GM18907 (cell line): ENCODE results near the gene PPIL6.

Experiments used
- ATAC-seq: cut with Tn5 transposase; IDR thresholded peaks from one replicate; pipeline ENCODE4 v1.9.1; 2021; ENCODE audit warnings: mild to moderate bottlenecking, moderate library complexity; ENCODE audit not compliant: unreplicated experiment

The PPIL6 gene

GRCh38 chr6:109440331-109441068 is at the start of gene PPIL6, which contains the start of gene SMPD2:
PPIL6 (minus strand) TSS chr6:109440628; CDS start chr6:109440590, 38 bp downstream.
SMPD2 (plus strand) TSS chr6:109440724; CDS start chr6:109441122, 398 bp downstream.
- ATAC-seq, result peak; percentile 90

GRCh38 chr6:109488001-109488400 is 47.6 kb upstream of the PPIL6 start:
- no peak for ATAC-seq

- ATAC-seq, result no peak
Observed at GRCh38 chr6:109486068-109486467, 45.6 kb upstream of the PPIL6 start.

- no peak for ATAC-seq
Observed at GRCh38 chr6:109485266-109485935, 45.0 kb upstream of the PPIL6 start.

GRCh38 chr6:109484122-109484521 is 43.7 kb upstream of the PPIL6 start:
- ATAC-seq, result no peak

- ATAC-seq, result peak; percentile 12
Observed at GRCh38 chr6:109483735-109484057, 43.3 kb upstream of the PPIL6 start.

GRCh38 chr6:109482905-109483734 is 42.7 kb upstream of the PPIL6 start, which contains the start of gene ZBTB24:
ZBTB24 (minus strand) TSS chr6:109483219; CDS start chr6:109482026, 1,193 bp downstream.
- peak; percentile 85 for ATAC-seq

- no peak for ATAC-seq
Observed at GRCh38 chr6:109480993-109481480, 40.6 kb upstream of the PPIL6 start.

GRCh38 chr6:109478841-109479624 is 38.6 kb upstream of the PPIL6 start:
- ATAC-seq, result no peak

GRCh38 chr6:109478222-109478805 is 37.9 kb upstream of the PPIL6 start:
- ATAC-seq, result no peak

- peak; percentile 74 for ATAC-seq
Observed at GRCh38 chr6:109477725-109478124, 37.3 kb upstream of the PPIL6 start.

- no peak for ATAC-seq
Observed at GRCh38 chr6:109477184-109477583, 36.8 kb upstream of the PPIL6 start.

GRCh38 chr6:109475625-109476024 is 35.2 kb upstream of the PPIL6 start:
- ATAC-seq, result no peak

- no peak for ATAC-seq
Observed at GRCh38 chr6:109474995-109475394, 34.6 kb upstream of the PPIL6 start.

- ATAC-seq, result no peak
Observed at GRCh38 chr6:109473120-109473519, 32.7 kb upstream of the PPIL6 start.

GRCh38 chr6:109472132-109472995 is 31.9 kb upstream of the PPIL6 start:
- ATAC-seq, result peak; percentile 62

GRCh38 chr6:109471105-109471810 is 30.8 kb upstream of the PPIL6 start:
- ATAC-seq, result no peak

GRCh38 chr6:109469591-109470189 is 29.3 kb upstream of the PPIL6 start:
- ATAC-seq, result no peak
